DMS53 treated with DMSO at 0.1 percent for 48 hours (cell line): ENCODE measurements around the gene RAPSN.

Source experiments
- DNase-seq: peaks from one replicate; lab custom pipeline; 2025; ENCODE audit not compliant: unreplicated experiment; lab: John Stamatoyannopoulos, UW

The RAPSN gene

DNA sequence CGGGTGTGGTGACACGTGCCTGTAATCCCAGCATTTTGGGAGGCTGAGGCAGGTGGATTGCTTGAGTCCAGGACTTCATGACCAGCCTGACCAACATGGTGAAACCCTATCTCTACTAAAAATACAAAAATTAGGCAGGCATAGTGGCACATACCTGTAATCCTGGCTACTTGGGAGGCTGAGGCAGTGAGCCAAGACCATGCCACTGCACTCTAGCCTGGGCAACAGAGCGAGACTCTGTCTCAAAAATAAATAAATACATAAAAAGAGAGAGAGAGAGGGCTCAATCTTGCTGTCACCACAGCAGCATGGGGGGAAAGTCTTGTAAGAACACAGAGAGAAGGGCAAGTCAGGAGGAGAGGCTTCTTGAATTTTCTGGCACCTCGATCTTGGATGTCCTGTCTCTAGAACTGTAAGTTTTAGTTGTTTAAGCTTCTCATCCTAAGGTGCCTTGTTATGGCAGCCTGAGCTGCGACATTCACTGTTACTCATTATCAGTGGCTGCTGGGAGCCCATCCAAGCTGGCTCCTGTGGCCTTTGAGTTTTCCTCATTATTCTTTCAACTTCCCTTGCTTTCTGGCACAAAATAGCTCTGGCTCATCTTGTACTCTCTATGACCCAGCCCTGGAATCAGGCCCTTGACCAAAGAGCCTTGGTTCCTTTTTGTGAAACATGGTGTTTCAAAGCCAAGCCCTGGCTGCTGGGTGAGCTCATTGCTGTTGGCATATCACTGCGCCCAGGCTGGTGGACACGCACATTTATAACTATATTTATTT lies 14.7 kb downstream of the RAPSN start:
- no peak for DNase-seq

- no peak for DNase-seq
Observed at GRCh38 chr11:47433157-47433556, 15.8 kb downstream of the RAPSN start.

DNA sequence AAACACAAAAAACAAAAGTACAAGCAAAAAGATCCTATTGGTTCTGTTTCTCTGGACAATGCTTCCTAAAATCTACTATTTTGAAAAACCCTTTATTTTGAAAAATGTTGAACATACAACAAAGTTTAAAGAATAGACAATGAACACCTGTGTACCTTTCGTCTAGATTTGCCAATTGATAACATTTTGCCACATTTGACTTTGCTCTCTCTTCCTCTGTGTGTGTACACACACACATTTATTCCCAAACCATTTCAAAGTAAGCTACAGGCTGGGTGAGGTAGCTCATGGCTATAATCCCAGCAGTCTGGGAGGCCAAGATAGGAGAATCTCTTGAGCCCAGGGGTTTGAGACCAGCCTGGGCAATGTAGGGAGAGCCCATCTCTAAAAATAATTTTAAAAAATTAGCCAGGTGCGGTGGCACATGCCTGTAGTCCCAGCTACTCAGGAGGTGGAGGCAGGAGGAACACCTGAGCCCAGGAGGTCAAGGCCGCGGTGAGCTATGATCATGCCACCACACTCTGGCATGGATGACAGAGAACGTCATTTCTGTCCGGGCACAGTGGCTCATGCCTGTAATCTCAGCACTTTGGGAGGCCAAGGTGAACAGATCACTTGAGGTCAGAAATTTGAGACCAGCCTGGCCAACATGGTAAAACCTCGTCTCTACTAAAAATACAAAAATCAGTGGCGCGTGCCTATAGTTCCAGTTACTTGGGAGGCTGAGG lies 17.4 kb downstream of the RAPSN start:
- no peak for DNase-seq

DNA sequence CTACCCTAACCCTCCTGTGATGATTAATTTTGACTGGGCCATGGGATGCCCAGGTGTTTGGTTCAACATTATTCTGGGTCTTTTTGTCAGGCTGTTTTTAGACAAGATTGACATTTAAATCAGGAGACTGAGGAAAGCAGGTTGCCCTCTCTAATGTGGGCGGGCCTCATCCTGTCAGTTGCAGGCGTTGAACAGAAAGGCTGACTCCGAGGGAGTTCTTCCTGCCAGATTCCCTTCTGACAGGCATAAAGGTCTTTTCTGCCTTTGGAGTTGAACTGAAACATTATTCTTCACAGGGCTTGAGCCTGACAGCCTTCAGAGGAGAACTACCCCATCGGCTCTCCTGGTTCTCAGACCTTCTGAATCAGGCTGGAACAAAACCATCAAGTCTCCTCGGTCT lies 18.4 kb downstream of the RAPSN start:
- no peak for DNase-seq

DNA sequence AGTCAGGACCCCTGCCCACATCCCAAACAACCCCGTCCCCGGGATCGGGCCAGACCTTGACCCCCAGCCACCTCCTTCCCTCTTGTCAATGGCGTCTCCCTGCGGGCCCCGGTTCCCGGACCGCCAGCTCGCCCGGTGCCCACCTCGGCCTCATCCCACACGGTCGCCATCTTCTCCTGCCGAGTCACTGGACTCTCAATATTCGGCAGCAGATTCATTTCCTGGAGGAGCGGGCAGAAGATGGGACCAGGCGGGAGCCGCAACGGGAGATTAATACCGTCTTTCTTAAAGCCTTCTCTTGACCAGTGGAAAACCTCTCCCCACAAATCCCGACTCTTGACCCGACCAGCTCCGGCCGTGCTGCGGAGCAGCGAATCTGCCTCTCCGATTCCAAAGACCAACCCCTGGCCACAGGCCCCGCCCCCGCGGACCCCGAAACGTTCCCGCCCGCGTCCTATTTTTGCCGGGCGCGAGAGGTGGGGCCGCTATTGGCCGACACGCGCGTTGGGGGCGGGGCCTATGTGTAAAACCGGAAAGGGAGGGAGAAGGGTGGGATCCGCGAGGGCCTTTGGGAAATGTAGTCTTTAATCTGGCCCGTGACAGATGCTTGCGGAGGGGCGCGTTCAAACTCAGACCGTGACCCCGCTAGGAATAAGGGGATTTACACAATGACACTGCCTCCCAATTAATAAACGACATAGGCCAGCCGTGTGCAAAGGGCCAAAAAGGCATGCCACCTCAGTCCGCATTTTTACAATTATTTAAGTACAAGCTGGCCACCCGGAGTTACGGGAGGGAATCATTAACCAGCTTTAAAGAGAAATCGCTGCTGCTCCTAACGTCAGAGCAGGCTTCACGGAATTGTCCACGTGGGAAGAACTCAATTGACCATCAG lies 22.6 kb downstream of the RAPSN start, which contains the start of gene PSMC3:
PSMC3 (minus strand) TSS at position 378 of the 895 bp plus-strand sequence; CDS start at position 218, 160 bp downstream.
- DNase-seq: peak; percentile 77

DNA sequence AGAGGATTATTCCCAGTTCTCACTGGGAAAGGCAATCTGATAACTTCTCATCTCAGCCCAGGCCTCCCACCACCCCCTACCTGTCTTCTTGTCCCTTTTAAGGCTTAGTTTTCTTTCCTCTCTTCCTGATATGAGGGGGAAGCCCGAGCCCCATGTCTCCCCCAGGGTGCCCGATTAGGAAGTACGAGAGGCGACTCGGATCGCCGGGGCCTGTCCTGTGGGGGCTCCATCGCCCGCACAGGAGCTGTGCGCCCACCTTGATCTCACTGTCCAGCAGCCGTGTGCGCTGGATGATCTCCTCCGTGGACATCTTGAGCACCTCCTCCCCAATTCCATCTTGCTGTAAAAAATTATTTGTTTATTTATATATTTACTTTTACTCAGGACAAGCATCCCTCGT lies 23.3 kb downstream of the RAPSN start:
- no peak for DNase-seq

DNA sequence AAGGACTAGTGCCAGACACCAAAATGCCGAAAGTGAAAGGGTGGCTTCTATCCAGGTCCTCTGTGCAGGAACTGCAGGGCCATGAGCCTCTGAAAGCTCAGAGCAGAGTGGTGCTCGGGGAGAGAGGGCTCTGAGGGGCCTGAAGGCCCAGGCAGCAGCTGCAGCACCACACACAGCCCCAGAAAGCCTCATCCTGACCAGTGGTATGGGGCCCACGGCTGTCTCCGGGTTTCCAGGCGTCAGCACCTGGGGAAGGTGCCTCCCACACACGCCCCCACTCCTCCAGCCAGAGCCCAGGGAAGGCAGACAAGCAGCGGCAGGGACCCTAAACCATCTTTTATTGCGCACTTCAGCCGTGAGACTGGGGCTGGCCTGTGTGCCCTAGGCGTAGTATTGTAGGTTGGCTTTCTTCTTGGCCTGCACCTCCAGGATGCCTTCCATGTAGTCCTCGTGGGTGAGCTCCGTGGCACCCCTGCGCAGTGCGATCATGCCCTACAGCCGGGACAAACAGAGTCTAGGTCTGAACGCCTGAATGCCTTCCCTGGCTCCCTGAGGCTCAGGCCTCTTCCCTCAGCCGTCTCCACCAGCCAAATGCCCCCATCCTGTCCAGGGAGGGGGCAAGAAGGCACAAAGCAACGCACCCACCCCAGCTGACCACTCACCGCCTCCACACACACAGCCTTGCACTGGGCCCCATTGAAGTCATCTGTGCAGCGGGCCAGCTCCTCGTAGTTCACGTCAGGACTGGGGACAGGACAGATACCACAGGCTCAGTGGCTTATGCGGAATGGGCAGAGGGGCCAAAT lies 30.3 kb downstream of the RAPSN start:
- no peak for DNase-seq

- no peak for DNase-seq
Observed at GRCh38 chr11:47417712-47418111, 31.2 kb downstream of the RAPSN start.

- DNase-seq: peak; percentile 65
Observed at GRCh38 chr11:47415949-47416472, 32.9 kb downstream of the RAPSN start.

DNA sequence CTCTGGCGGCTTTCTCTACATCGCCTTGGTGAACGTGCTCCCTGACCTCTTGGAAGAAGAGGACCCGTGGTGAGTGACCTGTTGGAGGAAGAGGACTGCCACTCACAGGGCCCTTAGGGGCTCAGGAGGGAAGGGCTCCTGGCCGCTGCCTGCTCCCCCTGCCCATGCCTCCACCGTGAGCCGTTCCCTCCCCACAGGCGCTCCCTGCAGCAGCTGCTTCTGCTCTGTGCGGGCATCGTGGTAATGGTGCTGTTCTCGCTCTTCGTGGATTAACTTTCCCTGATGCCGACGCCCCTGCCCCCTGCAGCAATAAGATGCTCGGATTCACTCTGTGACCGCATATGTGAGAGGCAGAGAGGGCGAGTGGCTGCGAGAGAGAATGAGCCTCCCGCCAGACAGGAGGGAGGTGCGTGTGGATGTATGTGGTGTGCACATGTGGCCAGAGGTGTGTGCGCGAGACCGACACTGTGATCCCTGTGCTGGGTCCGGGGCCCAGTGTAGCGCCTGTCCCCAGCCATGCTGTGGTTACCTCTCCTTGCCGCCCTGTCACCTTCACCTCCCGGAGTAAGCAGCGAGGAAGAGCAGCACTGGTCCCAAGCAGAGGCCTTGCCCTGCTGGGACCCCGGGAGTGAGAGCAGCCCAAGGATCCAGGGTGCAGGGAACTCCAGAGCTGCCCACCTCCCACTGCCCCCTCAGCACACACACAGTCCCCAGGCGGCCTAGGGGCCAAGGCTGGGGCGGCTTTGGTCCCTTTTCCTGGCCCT lies 33.7 kb downstream of the RAPSN start:
- no peak for DNase-seq

DNA sequence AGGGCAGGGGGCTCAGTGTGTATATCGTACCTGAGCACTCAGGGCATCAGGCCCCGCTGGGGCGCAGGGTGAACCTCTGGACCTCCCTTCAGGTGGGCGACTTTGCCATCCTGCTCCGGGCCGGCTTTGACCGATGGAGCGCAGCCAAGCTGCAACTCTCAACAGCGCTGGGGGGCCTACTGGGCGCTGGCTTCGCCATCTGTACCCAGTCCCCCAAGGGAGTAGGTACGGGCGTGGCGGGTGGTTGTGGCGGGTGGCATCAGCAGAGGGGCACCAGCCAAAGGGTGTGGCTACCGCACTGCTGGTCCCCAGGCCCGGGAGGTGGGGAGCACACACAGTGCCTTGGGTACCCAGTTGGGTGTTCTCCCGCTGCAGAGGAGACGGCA lies 34.3 kb downstream of the RAPSN start:
- no peak for DNase-seq

DNA sequence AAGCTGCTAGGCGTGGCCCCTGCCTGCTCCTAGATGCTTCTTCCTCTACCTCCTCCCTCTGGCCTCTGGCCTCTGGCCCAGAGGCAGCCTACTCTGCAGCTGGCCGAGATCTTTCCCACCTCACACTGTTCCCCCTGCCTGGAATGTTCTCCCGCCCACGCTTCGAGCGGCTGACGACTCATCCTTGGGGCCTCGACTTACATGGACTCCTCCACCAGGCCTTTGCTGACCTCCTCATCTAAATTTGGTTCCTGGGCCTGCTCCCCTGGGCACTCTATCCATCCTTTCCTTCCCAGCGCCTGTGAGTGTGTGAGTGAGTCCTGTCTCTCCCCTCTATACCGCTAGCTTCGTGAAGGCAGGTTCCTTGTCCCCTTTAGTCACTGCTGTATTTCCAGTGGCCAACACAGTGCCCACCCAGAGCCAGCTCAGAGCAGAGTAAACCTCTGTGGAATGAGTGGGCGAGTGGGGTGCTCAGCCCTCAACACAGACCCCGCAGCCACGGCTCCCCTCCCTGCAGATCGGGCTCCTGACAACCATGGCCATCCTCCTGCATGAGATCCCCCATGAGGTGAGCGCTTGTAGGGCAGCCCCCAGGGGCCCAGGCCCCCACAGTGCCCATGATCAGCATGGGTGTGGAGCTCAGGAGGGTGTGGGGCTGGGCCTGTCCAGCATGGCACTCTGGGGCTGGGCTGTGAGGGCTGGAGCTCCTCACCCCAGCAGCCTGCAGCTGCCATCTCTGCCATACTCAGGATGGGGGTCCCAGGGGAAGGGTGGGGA lies 34.8 kb downstream of the RAPSN start:
- DNase-seq: no peak

- DNase-seq: no peak
Observed at GRCh38 chr11:47413351-47413750, 35.6 kb downstream of the RAPSN start.

DNA sequence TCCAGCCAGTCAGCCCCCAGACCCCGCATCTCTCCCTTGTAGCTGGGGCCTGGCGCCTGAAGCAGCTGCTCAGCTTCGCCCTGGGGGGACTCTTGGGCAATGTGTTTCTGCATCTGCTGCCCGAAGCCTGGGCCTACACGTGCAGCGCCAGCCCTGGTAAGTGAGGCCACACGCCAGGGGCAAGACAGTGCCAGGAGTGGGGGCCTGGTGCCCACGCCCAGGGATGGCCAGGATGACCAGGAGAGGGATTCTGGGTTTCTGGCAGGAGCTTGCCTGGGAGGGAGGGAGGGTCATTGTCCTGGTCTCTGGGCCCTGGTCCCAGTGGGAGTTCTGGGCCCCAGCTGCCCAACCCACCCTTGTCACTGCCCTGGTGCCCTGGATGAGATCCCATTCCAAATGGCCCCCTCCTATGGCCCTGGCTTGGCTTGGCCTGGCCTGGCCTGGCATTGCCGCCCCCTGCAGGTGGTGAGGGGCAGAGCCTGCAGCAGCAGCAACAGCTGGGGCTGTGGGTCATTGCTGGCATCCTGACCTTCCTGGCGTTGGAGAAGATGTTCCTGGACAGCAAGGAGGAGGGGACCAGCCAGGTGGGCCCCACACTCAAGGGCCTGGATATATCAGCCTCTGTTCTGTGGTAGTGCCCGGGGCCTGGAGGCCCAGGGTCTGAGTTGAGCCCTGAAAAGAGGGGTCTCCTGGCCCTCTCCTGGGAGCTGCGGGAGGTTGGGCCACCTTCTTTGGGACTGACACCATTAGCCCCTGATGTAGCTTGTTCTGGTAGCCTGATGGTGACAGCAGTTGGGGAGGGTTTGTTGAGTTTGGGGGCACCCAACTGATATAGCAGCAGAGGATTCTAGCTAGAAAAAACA lies 36.8 kb downstream of the RAPSN start:
- DNase-seq: peak; percentile 10

DNA sequence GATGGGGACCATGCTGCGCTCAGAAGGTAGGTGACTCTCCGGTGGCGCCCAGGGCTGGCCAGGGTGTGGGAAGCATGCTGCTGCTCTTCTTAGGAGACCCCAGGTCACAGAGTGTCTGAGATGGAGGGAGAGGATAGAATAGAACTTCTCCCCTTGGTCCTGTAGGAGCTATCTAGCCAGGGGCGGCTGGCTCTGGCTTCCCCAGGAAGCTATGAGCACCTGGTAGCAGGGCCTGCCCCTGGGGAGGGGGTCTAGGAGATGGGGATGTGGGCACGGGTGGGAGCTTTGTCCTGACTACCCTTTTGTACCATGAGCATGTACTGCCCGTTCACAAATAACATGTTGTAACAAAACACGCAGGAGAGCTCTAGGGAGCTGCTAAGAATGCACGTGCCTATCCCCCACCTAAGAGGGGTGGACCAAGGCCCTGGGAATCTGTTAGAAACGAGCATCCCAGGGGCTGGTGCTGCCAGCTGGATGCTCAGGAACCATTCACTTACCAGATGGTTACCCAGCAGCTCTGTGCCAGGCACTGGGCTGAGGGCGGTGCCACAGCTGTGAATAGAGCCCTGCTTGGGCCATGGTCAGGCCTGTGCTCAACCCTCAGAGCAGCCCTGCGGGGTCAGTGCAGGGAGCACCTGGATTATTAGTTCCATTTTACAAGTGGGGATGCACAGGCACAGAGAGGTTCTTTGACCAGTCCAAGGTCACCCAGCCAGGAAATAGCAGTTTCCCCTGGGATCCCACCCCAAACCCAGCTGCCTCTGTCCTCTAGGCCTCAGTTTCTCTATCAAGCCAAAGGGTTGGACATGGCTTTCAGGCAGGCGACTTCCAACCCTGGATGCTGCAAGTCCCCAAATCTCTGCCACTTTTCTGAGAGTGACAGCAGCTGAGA lies 38.3 kb downstream of the RAPSN start:
- no peak for DNase-seq

GRCh38 chr11:47409440-47410369 lies 39.2 kb downstream of the RAPSN start:
- DNase-seq: no peak
